GM21825 (cell line): Measurements from ENCODE around the gene ALOX12B.
"Not testable (repeated sequence)": the region's sequence is repeated elsewhere in the genome, so short reads cannot be mapped to it uniquely, and the experiment has no call there.

Experiments
- ATAC-seq: cut with Tn5 transposase; IDR thresholded peaks from one replicate; pipeline ENCODE4 v1.9.1; 2021; ENCODE audit warnings: mild to moderate bottlenecking, moderate library complexity; ENCODE audit not compliant: unreplicated experiment

ALOX12B gene

DNA sequence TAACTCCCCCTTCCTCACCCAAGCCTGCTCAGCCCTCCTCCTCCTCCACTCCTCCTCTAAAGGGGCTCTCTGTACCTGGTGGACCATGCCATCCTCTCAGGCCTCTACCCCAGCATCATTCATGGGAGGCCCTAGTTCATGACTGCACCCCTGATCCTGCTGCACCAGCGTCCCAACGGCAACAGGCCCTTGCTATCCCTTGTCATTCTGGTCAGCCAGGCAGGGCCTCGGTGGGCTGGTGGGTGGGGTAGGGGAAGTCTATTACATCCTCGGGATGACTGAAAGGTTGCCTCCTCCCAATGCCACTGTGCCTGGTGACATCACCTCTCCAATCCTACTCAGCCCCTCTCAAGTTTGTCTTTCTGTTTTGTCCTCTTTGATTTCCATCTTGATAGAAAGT lies 19.7 kb downstream of the ALOX12B start:
- ATAC-seq = no peak

DNA sequence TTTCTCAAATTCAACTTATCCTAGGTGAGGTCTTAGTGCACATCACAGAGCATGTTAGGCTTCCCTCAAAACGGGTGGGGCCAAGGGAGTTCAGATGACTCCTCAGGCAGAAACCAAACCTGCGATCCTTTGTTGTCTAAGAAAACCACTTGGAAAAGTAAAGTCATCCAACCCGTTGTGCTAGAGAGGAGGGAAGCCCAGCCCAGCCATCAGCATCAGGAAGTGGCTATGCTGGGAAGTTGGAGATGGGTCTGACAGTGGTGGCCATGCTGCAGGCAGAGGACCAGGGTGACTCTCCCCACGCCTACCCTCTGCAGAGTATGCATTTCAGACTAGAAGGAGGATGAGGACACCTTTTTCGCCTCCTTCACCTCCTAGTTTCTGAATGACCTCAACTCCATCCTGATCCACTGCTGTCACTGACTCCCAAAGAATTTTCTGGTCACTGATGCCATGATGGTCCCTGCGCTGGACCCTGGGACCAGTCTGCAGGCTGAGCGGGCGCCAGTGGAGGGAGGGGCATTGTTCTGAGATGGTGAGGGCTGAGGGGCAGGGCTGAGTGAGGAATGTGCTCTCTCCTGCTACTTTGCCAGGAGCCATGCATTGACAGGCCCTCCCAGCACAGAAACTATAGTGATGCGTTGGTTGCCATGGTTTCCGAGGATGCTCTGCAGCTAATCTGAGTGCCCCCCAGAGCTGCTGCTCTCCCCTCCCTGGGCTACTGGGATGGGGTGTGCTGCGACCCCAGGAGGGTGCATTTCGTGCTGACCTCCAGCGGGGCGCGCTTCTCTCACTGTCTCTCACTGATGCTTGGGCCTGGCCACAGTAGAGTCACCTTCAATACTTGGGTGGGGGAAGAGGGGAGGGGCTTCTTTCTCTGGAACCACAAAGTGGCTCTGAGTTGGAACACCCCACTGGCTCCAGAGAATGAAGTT lies 20.4 kb downstream of the ALOX12B start:
- ATAC-seq = no peak

DNA sequence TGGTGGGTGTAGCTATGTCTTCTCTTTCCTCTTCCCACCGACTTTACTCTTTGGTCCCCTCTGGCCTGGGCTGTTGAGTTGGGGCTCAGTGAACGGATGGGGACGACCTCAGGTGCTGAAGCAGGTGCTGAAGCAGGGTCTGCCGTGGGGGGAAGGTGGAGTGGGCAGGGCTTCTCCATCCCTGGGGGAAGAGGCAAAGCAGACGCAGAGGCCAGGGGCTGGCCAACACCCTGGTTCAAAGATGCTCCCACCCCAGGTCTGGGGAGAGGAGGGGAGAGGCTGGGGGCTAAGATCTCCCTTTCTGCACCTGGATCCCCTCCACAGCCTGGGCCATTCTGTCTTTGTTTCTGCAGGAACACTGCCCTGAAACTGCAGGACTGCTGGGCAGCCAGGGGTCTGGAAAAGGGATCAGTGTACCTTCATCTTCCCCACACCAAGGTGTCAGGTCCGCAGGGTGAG lies 22.9 kb downstream of the ALOX12B start:
- no peak for ATAC-seq

DNA sequence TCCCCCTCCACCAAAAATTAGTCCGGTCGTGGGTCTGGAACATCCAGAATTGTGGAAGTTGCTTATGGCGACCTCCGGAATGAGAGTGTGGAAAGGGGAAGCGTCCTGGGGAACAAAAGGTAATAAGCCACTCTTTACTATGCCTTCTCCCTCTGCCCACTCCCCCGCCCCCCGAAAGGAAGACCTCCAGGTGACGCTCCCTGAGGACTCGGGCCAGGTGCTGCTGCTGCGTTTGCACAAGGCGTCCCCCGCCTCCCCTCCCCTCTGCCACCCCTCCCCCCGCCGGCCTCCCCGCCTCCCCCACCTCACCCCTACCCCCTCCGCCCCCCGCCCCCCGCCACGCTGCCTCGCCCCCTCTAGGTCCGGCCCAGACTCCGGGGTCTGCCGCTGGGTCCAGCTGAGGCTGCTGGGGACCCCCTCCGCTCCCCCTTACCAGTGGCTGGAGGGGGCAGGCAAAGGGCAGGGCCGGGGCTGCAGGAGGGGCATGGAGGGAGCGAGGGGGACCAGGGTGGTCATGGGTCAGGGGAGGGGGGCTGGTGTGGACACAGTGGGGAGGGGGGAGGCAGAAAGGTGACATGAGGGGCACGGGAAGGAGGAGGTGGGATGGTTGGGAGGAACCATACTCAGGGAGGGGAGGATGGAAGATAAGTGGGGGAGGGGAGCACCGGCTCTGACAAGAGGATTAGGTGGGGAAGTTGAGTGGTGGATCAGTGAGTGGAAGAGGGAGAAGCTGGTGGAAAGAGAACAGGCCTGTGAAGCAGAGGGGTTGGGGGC lies 23.6 kb downstream of the ALOX12B start:
- no peak for ATAC-seq

DNA sequence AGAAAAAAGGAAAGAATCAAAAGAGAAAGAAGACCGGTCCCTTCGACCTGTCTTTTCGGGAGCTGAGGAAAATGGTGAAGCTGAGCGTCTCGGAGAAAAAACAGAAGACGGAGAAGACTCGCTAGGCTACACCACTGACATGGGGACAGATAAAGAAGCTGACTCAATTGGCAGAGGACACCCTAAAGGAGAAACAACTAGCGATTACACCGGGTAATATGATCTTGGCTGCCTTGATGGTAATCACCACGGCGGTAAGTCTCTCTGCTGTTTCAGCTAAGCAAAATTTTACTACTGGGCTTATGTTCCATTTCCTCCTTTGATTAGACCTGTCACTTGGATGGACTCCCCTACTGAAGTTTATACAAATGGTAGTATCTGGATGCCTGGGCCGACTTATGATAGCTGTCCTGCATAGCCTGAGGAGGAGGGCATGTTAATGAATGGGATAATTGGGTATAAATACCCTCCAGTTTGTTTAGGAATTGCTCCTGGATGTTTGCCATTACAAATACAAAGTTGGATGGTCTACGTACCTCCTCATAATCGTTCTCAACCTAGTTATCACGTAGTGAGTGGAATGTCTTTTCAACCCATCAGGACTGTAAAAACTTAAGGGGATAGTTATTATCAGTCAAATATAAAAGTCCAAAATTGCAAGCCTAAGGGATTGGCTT lies 24.6 kb downstream of the ALOX12B start:
- no peak for ATAC-seq

DNA sequence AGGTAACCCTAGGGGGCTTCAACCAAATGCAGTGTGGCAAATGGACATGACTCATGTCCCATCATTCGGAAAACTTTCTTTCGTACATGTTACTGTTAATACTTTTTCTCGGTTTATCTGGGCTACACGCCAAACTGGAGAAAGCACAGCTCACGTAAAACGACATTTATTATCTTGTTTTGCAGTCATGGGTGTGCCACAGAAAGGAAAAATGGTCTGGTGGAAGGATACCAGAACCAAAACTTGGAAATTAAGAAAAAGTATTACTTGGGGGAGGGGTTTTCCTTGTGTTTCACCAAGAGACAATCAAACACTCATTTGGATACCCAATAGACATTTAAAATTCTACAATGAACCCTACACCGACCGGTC lies 25.1 kb downstream of the ALOX12B start:
- ATAC-seq = no peak

DNA sequence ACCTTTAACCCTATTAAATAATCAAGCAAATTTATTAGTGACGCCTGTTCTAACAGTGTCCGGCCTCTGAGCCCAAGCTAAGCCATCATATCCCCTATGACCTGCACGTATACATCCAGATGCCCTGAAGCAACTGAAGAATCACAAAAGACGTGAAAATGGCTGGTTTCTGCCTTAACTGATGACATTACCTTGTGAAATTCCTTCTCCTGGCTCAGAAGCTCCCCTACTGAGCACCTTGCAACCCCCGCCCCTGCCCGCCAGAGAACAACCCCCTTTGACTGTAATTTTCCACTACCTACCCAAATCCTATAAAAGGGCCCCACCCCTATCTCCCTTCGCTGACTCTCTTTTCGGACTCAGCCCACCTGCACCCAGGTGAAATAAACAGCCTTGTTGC lies 25.7 kb downstream of the ALOX12B start:
- not testable (repeated sequence) for ATAC-seq

DNA sequence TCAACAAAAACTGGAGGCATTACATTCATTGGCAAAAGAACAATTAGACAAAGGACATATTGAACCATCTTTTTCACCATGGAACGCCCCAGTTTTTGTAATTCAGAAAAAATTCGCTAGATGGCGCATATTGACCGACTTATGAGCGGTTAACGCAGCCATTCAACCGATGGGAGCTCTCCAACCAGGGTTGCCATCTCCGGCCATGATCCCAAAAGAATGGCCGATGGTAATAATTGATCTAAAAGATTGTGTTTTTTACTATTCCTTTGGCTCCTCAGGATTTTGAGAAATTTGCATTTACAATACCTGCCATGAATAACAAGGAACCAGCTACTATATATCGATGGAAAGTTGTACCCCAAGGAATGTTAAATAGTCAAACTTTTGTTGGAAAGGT lies 27.2 kb downstream of the ALOX12B start:
- no peak for ATAC-seq

DNA sequence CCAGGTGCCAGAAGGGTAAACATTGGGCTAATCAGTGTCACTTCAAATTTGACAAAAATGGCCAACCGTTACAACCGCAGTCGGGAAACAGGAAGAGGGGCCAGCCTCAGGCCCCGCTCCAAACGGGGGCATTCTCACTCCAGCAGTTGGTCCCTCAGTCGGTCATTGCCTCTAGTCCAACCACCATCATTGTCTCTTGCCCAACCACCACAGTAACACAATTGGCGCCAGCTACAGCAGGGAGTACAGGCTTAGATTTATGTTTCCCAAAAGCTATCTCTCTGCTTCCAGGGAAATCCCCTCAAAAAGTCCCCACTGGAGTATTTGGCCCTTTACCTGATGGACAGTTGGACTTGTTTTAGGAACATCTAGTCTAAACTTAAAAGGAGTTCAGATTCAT lies 28.4 kb downstream of the ALOX12B start:
- ATAC-seq = no peak

DNA sequence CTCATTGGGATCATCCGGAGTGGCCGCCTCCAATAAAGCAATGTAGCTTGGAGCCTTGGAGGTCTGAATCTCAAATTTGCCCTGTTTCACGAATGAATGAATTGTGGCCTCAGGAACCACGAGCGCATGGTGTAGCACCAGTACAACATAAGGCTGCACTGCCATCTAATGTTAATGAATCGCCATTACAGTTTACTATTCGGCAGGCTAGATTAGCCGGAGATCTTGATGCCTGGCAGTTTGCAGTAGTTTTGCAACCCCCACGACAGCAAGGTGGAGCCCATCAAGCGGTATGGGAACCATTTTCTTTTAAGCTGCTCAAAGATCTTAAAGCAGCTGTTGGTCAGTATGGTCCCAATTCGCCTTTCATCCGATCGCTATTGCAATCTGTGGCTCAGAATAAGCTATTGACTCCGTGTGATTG lies 29.8 kb downstream of the ALOX12B start:
- no peak for ATAC-seq

DNA sequence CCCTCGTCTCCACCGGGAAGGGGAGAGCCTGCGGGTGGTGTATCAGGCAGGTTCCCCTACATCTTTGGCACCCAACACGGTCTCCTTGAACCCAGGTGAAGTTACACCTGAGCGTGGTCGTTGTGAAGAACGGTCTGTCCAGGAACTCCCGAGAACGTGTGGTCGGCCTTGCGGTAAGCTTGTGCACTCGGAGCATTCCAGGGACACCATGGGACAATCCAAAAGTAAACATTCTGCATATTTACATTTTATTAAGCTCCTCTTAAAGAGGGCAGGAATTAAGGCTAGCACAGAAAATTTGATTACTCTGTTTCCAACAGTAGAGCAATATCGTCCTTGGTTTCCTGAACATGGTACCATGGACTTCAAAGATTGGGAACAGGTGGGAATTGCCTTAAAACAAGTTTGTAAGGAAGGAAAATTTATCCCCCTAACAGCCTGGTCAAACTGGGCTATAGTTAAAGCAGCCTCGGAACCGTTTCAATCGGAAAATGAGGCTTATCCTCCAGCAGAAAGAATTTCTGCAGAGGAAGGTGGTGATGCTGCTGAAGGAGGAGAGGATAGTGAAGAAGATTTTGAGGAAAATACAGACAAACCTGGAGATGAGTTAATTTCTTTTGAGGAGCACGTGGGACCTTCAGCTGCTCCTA lies 30.4 kb downstream of the ALOX12B start:
- no peak for ATAC-seq

DNA sequence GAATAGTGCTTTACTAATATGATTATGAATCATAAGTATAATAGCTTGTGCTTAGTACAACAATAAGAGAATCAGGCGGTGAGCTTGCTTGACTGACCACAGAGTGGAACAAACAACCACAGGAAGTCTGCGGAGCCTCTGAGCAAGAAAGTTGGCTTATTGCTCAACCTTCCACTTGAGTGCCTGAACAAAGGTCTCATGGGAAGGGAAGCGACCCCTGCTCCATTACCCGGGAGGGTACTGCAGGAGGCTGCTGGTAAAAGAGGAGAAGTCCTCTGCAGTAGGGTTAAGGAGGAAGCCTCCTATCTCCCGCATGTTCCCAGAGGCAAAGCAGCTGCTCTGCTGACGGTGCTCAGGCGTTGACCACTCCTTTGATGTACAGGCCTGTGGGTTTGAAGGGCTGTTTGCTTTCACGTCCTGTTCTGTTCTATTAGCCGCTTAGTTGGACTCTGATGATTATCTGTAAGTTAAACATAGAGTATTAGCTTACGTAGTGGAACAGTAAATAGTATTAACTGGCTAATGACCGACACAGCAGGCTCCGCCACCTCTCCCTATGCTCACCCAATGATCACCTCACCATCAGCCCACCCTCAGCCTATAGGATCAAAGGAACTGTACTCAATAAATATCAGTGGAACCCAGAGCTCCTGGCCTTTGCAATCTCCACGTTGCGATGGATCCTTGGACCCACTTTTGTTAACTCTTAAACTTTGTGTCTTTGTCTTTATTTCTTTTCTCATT lies 31.1 kb downstream of the ALOX12B start:
- ATAC-seq = no peak

DNA sequence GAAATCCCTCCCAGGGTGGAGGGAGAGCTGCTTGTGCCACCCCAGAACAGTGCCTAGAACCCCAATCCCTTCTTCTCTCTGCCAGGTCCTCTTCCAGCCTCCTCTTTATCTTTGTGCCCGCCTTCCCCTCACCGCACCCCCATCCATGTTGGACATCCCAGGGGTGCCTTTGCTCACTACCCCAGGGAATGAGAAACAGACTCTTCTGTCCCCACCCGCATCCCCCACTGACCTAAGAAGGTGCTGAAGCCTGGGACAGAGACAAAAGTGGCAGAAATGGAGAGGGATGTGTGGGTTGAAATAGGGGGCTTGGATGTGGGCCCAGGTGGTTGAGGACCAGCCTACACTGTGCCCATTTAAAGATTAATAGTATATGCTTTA lies 31.7 kb downstream of the ALOX12B start:
- no peak for ATAC-seq

DNA sequence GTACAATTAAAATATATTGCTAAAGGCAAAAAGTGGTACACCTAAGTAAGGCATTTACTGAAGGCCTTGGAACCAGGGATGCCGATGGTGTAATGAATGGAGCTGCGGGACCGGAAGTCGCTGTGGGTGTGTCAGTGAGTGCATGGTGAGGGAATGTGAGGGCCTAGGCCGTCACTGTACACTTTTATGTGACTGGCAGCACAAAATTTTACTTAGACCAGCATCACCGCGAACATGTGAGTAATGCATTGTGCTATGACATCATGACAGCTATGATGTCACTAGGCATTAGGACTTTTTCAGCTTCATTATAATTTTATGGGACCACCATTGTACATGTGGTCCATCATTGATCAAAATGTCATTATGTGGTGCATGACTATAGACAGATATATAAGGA lies 33.9 kb downstream of the ALOX12B start:
- no peak for ATAC-seq

DNA sequence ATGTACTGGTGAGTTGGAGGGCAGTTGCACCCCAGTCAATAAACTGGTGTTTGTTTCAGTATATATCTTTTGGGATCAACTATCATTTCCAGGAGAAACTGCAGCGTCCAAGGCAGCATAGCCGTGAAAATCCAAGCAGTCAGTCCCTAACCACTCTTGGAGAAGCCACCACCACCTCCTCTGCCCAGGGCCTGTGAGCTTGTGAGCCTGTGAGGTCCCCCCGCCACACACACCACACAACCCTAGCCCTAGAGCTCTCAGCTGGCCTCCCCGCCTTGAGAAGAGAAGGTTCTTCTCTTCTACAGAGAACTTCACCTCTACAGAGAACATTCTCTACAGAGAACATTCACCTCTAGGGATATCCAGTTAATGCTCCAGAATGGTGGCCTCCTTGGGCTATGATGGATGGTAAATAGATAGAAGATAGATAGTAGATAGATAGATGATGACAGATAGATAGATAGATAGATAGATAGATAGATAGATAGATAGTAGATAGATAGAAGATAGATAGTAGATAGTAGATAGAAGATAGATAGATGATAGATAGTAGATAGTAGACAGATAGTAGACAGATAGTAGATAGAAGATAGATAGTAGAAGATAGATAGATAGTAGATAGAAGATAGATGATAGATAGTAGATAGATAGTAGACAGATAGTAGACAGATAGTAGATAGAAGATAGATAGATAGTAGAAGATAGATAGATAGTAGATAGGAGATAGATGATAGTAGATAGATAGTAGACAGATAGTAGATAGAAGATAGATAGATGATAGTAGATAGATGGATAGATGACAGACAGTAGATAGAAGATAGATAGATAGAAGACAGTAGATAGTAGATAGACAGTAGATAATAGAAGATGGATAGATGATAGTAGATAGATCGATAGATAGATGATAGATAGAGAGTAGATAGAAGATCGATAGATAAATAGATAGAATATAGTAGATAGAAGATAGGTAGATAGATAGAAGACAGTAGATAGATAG lies 35.0 kb downstream of the ALOX12B start:
- ATAC-seq = no peak

DNA sequence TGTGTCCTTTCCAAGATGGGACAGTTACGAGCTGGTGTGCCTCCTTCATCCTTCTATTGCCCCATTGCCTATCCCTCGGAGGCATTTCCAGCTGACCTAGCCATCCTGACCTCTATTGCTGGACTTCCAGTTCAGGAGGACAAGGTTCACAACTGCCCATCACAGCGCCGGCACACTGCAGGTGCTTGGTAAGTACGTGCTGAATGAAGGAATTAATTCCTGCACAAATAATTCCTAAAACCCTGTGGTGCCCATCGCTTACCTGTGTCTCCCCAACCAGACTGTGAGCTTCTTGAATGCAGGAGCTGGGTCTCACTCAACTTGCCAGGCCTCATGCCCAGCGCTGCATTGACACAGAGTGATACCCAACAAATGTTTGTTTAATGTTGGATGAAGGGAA lies 35.7 kb downstream of the ALOX12B start:
- no peak for ATAC-seq

DNA sequence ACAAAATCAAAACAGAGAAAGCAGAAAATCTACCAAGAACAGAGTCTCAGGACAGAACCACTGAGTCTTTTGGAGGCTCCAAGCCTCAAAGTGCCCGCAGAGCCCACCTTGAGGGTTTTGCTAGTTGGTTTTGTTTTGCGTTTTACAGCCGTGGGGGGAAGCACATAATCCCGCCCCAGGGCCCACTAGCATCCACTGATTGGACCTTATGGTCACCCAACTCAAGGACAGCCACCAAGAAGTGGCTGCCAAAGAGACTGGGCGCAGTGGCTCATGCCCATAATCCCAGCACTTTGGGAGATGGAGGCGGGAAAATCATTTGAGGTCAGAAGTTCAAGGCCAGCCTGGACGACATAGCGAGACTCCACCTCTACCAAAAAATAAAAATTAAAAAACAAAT lies 38.8 kb downstream of the ALOX12B start:
- no peak for ATAC-seq

DNA sequence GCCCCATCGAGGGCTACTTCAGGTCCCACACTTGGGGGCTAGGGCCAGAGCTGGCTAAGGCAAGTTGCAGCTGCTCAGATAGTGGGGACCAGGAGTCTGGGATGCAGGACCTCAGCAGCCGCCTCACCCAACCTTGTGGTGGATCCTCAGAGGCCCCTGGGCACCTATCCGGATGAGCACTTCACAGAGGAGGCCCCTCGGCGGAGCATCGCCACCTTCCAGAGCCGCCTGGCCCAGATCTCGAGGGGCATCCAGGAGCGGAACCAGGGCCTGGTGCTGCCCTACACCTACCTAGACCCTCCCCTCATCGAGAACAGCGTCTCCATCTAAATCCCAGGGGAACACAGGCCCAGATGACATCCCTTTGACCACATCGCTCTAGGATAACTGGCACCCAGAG lies 39.3 kb downstream of the ALOX12B start:
- ATAC-seq = no peak

DNA sequence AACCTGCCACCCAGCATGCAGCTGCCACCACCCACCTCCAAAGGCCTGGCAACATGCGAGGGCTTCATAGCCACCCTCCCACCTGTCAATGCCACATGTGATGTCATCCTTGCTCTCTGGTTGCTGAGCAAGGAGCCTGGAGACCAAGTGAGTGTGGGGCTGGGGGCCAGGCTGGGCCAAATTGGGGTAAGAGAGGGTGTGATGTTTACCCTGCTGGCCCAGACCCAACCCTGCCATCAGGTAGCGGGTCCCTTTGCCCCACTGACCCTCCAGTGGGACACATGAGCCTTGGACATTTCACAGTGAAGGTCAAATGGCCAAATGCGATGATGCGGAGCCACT lies 39.8 kb downstream of the ALOX12B start:
- no peak for ATAC-seq
